K562 (cell line): ENCODE measurements around the gene CDKN1C. TPM values are rescaled to one million over a fixed set of nuclear protein-coding genes. Genes with fewer than 3 reads are reported as not detected.

ENCODE experiments used
- DACH1 ChIP-seq: fragments of 450-650 bp; IDR thresholded peaks from 2 replicates; pipeline ENCODE4 v1.6.1; 2018; ENCODE audit not compliant: partially characterized antibody
- EGR1 ChIP-seq: fragments of 450-650 bp; conservative IDR thresholded peaks from 2 replicates; pipeline ENCODE4 v1.6.1; 2017; ENCODE audit warnings: mild to moderate bottlenecking
- HDAC3 ChIP-seq: fragments of 450-650 bp; IDR thresholded peaks from 2 replicates; pipeline ENCODE4 v1.6.1; 2018; ENCODE audit warnings: borderline replicate concordance, mild to moderate bottlenecking, moderate library complexity; ENCODE audit not compliant: partially characterized antibody
- KAT7 ChIP-seq: sonication (generic); formaldehyde crosslinking; IDR thresholded peaks from 2 replicates; pipeline ENCODE4 v1.8.0; 2022; ENCODE audit warnings: missing genetic modification reagents, mild to moderate bottlenecking, borderline replicate concordance
- NFATC3 ChIP-seq: fragments of 450-650 bp; IDR thresholded peaks from 2 replicates; pipeline ENCODE4 v1.6.1; 2017; ENCODE audit warnings: mild to moderate bottlenecking
- TBP ChIP-seq: optimal IDR thresholded peaks from 2 replicates; pipeline ENCODE3; 2011; ENCODE audit warnings: low read depth, low read length, improper control_type of control experiment
- TEAD2 ChIP-seq: fragments of 450-650 bp; IDR thresholded peaks from 2 replicates; pipeline ENCODE4 v1.6.1; 2016; ENCODE audit warnings: missing genetic modification characterization, control low read depth, missing compliant biosample characterization
- TRIM24 ChIP-seq, 2 experiments: fragments of 450-650 bp; IDR thresholded peaks; 2 replicates each; pipeline ENCODE4 v1.6.1; 2016
- polyA plus RNA-seq, 8 experiments: library from polyadenylated mRNA; depleted of rRNA in 4 of 8; stranded (reverse) in 5 of 8; unstranded in 3 of 8; fragments of >200 nt; fragmentation: Nextera tagmentation in 2 of 8; fragmentation: Illumina TruSeq in 1 of 8; extraction: Ambion mirVana in 2 of 8; extraction: Trizol in 1 of 8; gene quantifications; 2 replicates each; pipeline versions ENCODE4 v1.2.1 to v1.2.3, GENCODE V29; 2011 to 2014; ENCODE audit warnings: inconsistent platforms in 1 of 8, missing spikeins in 1 of 8
- total RNA-seq, 7 experiments: library from RNA; depleted of rRNA in 6 of 7; stranded (reverse); fragments of >200 nt in 6 of 7; fragmentation: Illumina TruSeq in 2 of 7; extraction: Trizol in 2 of 7; gene quantifications; 2 replicates each; pipeline versions ENCODE4 v1.2.1 to v1.2.3, GENCODE V29; 2011 to 2021; ENCODE audit warnings: low replicate concordance in 1 of 7
- TF ChIP-seq, protein P1 (sequence below): fragments of 450-650 bp; IDR thresholded peaks from 2 replicates; pipeline ENCODE4 v1.7.1; 2018; ENCODE audit warnings: mild to moderate bottlenecking, low read depth; ENCODE audit not compliant: partially characterized antibody
- TF ChIP-seq, protein P2 (sequence below): fragments of 450-650 bp; IDR thresholded peaks from 2 replicates; pipeline ENCODE4 v1.6.1; 2016; ENCODE audit warnings: mild to moderate bottlenecking
- TF ChIP-seq, protein P3 (sequence below), 2 experiments: IDR thresholded peaks; 2 replicates each; pipeline ENCODE4 v1.6.1; 2012; ENCODE audit warnings: improper control_type of control experiment in 2 of 2, low read depth in 2 of 2, low read length in 2 of 2, borderline replicate concordance in 1 of 2
- TF ChIP-seq, protein P4 (sequence below), 2 experiments: IDR thresholded peaks in 1 of 2; conservative IDR thresholded peaks in 1 of 2; 2 replicates each; pipeline ENCODE4 v1.6.1; 2016; ENCODE audit warnings: low read depth in 2 of 2, mild to moderate bottlenecking in 1 of 2, missing compliant biosample characterization in 1 of 2, missing genetic modification characterization in 1 of 2, moderate library complexity in 1 of 2
- TF ChIP-seq, protein P5 (sequence below): sonication (generic); formaldehyde crosslinking; IDR thresholded peaks from 2 replicates; pipeline ENCODE4 v1.8.1; 2023; ENCODE audit warnings: mild to moderate bottlenecking, missing genetic modification reagents

CDKN1C gene
- total and polyA plus RNA-seq, 9 of the 15 experiments (the other 6 are each of a cell fraction or from before 2014, with no cell fraction given), result 2.8 to 21.1 (median 9.3) TPM

DNA sequence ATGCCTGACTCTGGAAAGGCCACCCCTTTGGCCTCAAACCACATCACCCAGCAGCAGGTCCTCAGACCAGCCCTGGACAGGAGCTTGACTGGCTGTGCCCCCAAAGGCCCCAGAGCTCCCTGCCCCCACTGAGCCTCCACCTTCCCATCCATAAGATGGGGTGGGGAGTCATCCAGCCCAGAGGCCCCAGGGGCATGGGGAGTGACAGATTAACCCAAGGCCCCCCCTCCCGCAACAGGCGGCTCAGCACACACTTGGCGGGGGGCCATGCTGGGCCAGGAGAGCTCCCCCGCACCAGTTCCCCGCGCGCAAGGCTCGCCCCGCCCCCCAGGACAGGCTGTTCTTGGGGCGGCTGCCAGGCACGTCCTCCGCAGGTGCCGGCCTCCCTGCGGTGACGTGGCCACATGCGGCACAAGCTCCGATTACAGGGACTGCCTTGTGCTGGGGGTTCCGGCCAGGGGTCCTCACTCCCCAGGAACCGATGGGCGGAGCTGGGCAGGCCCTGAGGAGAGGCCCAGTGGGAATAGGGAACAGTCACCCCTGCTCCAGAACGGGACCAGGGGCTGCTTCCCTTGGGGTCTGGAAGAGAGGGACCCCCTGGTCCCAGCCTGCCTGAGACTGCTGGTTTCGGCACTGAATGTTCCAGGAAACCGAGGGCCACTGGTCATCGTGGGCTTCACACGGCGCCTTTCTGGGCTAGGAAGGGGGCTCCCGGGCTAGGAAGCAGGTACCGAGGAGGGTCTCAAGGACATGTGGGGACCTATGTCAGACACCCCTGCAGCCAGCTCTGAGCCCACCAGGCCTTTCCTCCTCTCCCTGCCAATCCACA is 5.1 kb upstream of the CDKN1C start (continued):
- TF ChIP-seq, protein P1, sequence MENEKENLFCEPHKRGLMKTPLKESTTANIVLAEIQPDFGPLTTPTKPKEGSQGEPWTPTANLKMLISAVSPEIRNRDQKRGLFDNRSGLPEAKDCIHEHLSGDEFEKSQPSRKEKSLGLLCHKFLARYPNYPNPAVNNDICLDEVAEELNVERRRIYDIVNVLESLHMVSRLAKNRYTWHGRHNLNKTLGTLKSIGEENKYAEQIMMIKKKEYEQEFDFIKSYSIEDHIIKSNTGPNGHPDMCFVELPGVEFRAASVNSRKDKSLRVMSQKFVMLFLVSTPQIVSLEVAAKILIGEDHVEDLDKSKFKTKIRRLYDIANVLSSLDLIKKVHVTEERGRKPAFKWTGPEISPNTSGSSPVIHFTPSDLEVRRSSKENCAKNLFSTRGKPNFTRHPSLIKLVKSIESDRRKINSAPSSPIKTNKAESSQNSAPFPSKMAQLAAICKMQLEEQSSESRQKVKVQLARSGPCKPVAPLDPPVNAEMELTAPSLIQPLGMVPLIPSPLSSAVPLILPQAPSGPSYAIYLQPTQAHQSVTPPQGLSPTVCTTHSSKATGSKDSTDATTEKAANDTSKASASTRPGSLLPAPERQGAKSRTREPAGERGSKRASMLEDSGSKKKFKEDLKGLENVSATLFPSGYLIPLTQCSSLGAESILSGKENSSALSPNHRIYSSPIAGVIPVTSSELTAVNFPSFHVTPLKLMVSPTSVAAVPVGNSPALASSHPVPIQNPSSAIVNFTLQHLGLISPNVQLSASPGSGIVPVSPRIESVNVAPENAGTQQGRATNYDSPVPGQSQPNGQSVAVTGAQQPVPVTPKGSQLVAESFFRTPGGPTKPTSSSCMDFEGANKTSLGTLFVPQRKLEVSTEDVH, result peak; percentile 69
- TF ChIP-seq DACH1 (peak; percentile 26), HDAC3 (no peak), EGR1 (peak; percentile 64), TBP (peak; percentile 44), TRIM24 (IDR thresholded peaks at IDR 0.05) (peak; percentile 24 to 63; a peak in 2 of 4 replicates), NFATC3 (no peak), KAT7 (CRISPR knock-in tag) (peak; percentile 80; the same call in 1 of the 2 replicates), TEAD2 (tag) (no peak)
- TF ChIP-seq, protein P2, sequence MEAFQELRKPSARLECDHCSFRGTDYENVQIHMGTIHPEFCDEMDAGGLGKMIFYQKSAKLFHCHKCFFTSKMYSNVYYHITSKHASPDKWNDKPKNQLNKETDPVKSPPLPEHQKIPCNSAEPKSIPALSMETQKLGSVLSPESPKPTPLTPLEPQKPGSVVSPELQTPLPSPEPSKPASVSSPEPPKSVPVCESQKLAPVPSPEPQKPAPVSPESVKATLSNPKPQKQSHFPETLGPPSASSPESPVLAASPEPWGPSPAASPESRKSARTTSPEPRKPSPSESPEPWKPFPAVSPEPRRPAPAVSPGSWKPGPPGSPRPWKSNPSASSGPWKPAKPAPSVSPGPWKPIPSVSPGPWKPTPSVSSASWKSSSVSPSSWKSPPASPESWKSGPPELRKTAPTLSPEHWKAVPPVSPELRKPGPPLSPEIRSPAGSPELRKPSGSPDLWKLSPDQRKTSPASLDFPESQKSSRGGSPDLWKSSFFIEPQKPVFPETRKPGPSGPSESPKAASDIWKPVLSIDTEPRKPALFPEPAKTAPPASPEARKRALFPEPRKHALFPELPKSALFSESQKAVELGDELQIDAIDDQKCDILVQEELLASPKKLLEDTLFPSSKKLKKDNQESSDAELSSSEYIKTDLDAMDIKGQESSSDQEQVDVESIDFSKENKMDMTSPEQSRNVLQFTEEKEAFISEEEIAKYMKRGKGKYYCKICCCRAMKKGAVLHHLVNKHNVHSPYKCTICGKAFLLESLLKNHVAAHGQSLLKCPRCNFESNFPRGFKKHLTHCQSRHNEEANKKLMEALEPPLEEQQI, result no peak
- TF ChIP-seq, protein P3, sequence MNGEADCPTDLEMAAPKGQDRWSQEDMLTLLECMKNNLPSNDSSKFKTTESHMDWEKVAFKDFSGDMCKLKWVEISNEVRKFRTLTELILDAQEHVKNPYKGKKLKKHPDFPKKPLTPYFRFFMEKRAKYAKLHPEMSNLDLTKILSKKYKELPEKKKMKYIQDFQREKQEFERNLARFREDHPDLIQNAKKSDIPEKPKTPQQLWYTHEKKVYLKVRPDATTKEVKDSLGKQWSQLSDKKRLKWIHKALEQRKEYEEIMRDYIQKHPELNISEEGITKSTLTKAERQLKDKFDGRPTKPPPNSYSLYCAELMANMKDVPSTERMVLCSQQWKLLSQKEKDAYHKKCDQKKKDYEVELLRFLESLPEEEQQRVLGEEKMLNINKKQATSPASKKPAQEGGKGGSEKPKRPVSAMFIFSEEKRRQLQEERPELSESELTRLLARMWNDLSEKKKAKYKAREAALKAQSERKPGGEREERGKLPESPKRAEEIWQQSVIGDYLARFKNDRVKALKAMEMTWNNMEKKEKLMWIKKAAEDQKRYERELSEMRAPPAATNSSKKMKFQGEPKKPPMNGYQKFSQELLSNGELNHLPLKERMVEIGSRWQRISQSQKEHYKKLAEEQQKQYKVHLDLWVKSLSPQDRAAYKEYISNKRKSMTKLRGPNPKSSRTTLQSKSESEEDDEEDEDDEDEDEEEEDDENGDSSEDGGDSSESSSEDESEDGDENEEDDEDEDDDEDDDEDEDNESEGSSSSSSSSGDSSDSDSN (IDR thresholded peaks at IDR 0.05; ENCODE audit: borderline replicate concordance in 1 of 2, low read depth in 2 of 2, low read length in 2 of 2), result 0 out of 4 replicates have a peak, but pooled peaks of 1 of the 2 experiments have one; percentile 38
- TF ChIP-seq, protein P4, sequence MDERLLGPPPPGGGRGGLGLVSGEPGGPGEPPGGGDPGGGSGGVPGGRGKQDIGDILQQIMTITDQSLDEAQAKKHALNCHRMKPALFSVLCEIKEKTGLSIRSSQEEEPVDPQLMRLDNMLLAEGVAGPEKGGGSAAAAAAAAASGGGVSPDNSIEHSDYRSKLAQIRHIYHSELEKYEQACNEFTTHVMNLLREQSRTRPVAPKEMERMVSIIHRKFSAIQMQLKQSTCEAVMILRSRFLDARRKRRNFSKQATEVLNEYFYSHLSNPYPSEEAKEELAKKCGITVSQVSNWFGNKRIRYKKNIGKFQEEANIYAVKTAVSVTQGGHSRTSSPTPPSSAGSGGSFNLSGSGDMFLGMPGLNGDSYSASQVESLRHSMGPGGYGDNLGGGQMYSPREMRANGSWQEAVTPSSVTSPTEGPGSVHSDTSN (CRISPR knock-in tag; IDR thresholded peaks at IDR 0.05; ENCODE audit: low read depth), result no peak
- TF ChIP-seq, protein P4 (tag; conservative IDR thresholded peaks at IDR 0.05; ENCODE audit: low read depth), result 0 out of 2 replicates have a peak, but pooled peaks have one; percentile 8
- TF ChIP-seq, protein P5, sequence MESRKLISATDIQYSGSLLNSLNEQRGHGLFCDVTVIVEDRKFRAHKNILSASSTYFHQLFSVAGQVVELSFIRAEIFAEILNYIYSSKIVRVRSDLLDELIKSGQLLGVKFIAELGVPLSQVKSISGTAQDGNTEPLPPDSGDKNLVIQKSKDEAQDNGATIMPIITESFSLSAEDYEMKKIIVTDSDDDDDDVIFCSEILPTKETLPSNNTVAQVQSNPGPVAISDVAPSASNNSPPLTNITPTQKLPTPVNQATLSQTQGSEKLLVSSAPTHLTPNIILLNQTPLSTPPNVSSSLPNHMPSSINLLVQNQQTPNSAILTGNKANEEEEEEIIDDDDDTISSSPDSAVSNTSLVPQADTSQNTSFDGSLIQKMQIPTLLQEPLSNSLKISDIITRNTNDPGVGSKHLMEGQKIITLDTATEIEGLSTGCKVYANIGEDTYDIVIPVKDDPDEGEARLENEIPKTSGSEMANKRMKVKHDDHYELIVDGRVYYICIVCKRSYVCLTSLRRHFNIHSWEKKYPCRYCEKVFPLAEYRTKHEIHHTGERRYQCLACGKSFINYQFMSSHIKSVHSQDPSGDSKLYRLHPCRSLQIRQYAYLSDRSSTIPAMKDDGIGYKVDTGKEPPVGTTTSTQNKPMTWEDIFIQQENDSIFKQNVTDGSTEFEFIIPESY (CRISPR knock-in tag), result peak; percentile 71; the same call in 1 of the 2 replicates
